ENCODE measurements around the gene MRPS5.

The MRPS5 gene

DNA sequence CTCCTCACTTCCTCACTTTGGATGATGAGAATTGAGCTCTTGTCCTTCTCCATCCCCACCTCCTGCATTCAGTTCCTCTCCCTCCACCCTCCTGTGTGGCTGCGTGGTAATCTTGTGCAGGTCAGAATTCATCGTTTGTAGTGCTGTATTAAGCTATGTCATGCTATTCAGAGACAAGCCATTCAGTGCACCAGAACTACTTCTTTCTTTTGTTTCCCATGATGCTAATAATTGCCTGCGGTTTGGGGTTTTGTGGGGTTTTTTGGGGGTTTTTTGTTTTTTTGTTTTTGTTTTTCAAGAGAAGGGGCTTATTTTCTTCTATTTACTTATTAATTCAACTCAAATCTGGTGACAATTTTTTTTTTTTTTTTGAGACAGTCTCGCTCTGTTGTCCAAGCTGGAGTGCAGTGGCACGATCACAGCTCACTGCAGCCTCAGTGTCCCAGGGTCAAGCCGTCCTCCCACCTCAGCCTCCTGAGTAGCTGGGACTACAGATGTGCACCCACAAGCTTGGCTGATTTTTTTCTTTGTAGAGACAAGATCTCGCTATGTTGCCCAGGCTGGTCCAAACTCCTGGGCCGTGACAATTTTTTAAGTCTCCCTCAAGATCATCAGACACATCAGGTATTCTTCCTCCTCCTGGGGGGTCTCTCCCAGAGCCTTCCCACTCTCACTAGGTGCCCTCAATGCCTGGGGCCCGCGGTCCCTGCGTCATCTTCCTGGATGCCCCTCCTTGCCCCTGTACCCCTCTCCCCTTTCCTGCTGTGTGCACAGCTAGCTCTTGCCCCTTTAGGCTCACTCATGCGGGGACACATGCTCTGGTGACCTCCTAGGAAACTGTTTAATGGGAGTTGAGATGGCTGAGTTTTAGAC is 58.3 kb downstream of the MRPS5 start:
- Histone ChIP-seq H3K27ac (peak overlapping the region in 2 of 21 experiments; percentile 16 to 55), H3K4me3 (no peak overlapping the region)

DNA sequence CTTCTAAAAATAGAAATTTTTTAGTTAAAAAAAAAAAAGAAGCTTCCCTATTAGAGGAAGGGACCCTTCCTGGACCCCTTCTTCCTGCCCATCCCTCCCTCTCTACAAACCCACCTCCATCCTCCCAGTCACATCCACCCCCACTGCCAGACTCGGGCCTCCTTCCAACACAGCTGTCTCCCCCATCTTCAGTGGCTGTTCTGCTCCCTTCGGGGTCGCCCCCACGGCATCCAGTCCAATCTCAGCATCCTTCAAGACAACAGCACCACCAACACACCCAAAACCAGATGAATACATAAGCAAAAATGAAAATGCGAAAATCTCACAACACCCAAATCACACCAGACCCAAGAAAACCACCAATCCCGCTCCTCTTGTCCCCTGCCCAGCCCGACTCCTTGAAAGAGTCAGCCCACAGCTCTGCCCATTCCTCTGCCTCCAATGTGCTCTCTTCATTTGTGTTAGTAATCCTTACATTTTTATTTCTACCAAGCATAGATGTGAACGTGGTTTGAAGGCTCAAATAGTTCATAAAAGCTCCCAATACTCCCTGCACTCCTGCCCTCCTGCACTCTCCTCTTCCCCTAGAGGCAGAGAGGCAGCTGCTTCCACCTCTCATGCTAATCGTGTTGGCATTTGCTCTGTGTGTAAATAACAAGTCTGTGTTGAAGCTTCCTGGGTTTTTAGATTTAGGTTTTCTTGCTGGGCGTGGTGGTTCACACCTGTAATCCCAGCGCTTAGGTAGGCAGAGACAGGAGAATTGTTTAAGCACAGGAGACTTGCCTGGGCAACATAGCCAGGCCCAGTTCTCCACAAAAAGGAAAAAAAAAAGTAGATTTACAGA is 59.1 kb downstream of the MRPS5 start:
- Histone ChIP-seq H3K4me3 (no peak overlapping the region), H3K27ac (peak overlapping the region in 2 of 21 experiments; percentile 16 to 55)

DNA sequence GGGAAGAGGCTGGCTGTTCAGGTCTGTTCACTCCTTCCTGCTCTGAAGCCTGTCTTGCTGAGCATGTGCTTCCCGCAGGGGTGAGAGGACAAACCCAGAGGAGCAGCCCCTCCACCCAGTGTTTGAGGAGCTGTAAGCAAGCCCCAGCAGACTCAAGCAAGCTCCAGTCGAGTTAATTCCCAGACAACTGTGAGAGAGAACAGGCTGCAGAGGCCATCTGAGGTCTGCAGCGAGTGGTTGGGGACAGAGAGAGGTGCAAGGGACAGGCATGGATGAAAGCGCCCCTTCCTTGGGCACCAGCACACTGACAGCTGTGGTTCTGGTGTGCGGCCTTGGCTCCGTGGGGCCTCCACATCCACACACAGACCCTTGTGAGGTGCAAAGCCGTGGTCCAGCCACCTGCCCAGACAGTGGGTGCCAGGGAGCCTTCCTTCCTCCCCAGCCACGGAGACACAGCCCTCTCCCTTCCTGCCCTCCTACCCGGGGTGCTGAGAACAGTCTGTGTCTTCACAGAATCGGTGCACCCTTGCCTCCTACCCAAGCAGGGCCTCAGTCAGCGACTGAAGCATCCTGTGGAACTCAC is 59.9 kb downstream of the MRPS5 start:
- Histone ChIP-seq H3K27ac (peak overlapping the region in 1 of 21 experiments; percentile 19), H3K4me3 (no peak overlapping the region)

DNA sequence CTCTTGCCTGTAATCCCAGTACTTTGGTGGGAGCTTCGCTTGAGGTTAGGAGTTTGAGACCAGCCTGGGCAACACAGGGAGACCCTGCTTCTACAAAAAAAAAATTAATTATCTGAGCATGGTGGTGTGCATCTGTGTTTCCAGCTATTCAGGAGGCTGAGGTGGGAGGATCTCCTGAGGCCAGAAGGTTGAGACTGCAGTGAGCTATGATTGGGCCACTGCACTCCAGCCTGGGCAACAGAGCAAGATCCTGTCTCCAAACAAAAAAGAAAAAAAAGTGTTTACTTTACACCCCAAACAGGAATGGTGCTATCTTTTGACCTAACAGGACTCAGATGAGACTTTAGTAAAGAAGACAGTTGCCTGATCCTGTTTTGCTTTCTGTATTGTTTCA is 60.5 kb downstream of the MRPS5 start:
- no peak overlapping the region for H3K4me3 ChIP-seq

DNA sequence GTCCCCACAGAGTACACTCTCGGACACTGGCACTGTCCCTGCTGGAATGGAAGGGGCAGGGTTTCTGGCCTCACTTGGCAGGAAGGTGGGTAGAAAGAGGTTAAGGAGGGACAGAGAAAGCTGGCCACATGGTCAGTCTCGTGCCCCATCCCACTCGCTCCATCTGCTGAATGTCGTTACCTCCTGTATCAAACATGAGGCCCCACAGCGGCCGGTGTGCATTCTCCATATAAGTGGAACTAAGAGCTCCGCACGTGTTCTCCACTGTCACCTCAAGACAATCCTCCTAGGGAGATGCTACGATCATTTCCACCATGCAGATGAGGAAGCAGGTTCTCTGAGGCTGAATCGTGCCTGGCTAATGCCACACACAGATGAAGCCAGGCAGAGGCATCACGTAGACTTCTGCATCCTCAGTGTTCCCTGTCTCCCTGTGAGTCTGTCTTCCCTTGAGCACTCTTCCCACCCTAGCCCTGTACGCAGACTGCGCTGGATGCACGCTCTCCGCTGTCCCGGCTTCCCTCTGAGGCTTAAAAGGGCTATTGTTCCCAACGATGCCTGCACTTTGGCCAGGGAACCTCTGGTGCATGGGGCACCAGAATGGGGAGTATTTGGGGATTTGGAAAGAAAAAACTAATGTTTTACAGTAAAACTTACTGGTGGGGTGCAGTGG is 61.0 kb downstream of the MRPS5 start:
- no peak overlapping the region for H3K4me3 ChIP-seq
- H3K27ac ChIP-seq, result no peak overlapping the region

More for the DNA sequence above, 60.5 kb downstream of the MRPS5 start:
- peak overlapping the region in 1 of 21 experiments; percentile 19 for H3K27ac ChIP-seq

GRCh38 chr2:95059656-95060370 is 61.8 kb downstream of the MRPS5 start:
- Histone ChIP-seq H3K27ac (no peak overlapping the region), H3K4me3 (no peak overlapping the region)

GRCh38 chr2:95058989-95059641 is 62.5 kb downstream of the MRPS5 start:
- no peak overlapping the region for H3K4me3 ChIP-seq
- H3K27ac ChIP-seq, result no peak overlapping the region

GRCh38 chr2:95058466-95058988 is 63.1 kb downstream of the MRPS5 start:
- no peak overlapping the region for H3K4me3 ChIP-seq

DNA sequence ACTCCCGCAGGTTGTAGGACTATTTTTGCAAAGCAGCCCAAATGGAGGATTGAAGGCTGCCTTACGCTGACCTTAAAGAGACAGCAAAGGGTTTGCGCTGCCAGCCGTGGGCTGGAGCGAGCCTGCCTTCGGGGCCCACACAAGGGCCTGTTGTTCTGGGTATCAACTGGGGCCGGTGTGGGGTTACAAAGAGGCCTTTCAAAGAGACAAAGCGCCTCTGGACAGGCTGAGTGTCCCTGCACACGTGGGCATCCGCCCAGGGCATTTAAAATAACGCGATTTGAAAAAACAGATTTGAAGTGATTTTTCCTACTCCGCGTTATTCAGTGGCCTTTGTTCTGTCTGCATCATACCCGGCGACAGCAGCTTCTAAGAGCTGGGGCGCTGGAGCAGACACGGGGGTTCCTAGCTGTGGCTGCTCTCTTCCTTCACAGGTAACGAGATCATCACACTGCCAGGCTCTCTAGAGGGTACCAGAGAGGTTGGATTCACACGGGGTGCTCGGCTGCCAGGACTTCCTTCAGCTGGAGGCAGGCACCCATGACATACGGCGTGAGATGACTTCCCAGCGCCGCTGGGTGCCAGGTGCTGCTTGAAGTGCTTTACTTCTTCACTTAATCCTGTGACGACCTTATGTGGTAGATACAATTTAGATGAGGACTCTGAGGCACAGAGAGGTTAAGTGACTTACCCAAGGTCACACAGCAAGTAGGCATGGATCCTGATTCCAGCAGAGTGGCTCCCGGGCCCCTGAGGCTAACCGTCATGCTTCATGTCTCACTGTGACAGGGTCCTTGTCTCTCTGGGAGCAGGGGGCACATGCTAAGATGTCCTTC is 63.9 kb downstream of the MRPS5 start:
- Histone ChIP-seq H3K27ac (no peak overlapping the region), H3K4me3 (no peak overlapping the region)

More at GRCh38 chr2:95058466-95058988, 63.1 kb downstream of the MRPS5 start:
- no peak overlapping the region for H3K27ac ChIP-seq

GRCh38 chr2:95056461-95057459 is 64.8 kb downstream of the MRPS5 start:
- Histone ChIP-seq H3K4me3 (no peak overlapping the region), H3K27ac (no peak overlapping the region)

GRCh38 chr2:95056044-95056443 is 65.6 kb downstream of the MRPS5 start:
- Histone ChIP-seq H3K27ac (no peak overlapping the region), H3K4me3 (no peak overlapping the region)

GRCh38 chr2:95055262-95055661 is 66.3 kb downstream of the MRPS5 start:
- no peak overlapping the region for H3K4me3 ChIP-seq
- H3K27ac ChIP-seq, result no peak overlapping the region

DNA sequence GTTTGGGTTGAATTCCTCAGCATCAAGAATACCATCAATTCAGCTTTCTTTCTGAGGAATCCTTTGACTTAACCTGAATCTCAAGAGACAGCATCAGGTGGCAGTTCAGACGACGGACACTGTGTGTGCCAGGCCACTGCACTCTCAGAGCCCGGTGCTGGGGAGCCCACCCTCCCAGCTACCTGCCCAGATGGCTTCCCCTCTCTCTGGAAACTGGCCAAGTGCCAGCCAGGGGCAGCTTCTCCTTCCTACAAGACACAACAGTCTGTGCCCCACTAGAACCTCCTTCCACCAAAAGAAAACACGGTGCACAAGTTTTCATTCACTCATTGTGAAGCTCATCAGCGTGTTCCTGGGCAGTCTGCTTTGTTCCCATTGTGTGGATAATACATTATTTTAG is 67.6 kb downstream of the MRPS5 start:
- H3K27ac ChIP-seq, result no peak overlapping the region
- no peak overlapping the region for H3K4me3 ChIP-seq

DNA sequence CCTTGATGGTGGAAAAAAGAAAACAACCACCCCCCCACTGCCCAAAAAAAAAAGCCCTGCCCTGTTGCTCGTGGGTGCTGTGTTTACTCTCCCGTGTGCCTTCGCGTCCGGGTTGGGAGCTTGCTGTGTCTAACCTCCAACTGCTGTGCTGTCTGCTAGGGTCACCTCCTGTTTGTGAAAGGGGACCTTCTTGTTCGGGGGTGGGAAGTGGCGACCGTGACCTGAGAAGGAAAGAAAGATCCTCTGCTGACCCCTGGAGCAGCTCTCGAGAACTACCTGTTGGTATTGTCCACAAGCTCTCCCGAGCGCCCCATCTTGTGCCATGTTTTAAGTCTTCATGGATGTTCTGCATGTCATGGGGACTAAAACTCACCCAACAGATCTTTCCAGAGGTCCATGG is 68.1 kb downstream of the MRPS5 start:
- no peak overlapping the region for H3K4me3 ChIP-seq
- H3K27ac ChIP-seq, result no peak overlapping the region

DNA sequence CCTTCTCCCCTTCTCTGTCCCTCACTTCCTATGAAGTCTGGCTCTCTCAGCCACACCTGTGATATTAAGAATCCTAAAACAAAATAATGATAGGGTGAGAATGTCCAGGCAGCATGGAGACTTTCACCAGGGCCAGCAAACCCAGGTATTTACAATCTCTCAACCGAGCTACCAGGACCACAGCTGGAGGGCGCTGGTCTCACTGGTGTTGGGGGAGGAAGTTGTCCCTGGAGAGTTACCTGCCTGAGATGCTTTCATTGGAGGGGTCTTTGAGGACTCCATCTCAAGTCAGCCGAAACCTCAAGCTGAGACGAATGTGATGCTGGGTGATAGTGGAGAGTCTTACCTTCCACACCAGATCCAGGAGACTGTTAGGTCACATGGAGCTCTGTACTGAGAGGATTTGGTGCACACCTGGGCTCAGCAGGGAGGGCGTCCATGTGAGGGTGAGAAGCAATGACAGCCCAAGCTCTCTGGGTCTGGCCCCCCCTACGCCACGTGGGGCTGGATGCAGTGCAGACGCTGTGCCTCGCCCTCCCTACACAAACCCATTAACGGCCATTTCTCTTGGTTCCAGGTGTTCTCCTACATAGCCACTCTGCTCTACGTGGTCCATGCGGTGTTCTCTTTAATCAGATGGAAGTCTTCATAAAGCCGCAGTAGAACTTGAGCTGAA is 68.7 kb downstream of the MRPS5 start:
- Histone ChIP-seq H3K27ac (no peak overlapping the region), H3K4me3 (no peak overlapping the region)

DNA sequence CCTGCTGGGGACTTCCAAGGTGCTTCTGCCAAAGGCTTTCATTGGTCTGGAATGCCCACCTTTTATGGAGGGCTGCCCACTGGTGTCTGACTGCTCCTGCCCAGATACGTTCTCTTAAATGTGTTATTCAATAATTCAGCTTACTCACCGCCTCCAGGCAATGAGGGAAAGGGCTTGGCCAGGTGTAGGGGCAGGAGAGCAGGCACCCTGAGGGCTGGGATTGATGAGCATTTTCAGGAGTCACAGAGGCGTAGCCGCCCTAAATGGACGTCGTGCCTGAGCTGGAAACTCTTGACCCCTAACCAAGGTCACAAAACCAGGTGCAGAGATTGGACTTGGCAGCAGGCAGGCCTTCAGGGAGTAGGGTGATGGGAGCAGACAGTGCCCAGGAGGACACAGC is 69.3 kb downstream of the MRPS5 start:
- Histone ChIP-seq H3K4me3 (no peak overlapping the region), H3K27ac (no peak overlapping the region)

Measured in skin epidermis (tissue), 12 donors.